ENCODE data around the gene KCNIP4. TPM values are rescaled to one million over a fixed set of nuclear protein-coding genes. Genes with fewer than 3 reads are reported as not detected.

KCNIP4 gene
- total RNA-seq, 1 donor from 2014 or later = not detected

- ATAC-seq (ENCODE audit: low read depth) (no peak), DNase-seq (no peak)
- no peak for TF ChIP-seq CTCF (IDR thresholded peaks at IDR 0.05)
- ChIA-PET POLR2A (no interaction called here), CTCF (no interaction called here)
- intact Hi-C loops (cut with micrococcal nuclease) = no loop called here
- H3K9me3 Mint-ChIP-seq = peaks cover 9% of the 10 kb centered on the region
- H3K4me3 Mint-ChIP-seq = no peak overlapping the region
- no peaks in the 10 kb centered on the region for H3K36me3 Mint-ChIP-seq (ENCODE audit: low read depth)
- H3K4me1 Mint-ChIP-seq = no peaks in the 10 kb centered on the region
- no peaks in the 10 kb centered on the region for H3K27me3 Mint-ChIP-seq
- no peak overlapping the region for H3K27ac Mint-ChIP-seq
Measured at GRCh38 chr4:20883231-20883630, 1065.3 kb downstream of the KCNIP4 start.

DNA sequence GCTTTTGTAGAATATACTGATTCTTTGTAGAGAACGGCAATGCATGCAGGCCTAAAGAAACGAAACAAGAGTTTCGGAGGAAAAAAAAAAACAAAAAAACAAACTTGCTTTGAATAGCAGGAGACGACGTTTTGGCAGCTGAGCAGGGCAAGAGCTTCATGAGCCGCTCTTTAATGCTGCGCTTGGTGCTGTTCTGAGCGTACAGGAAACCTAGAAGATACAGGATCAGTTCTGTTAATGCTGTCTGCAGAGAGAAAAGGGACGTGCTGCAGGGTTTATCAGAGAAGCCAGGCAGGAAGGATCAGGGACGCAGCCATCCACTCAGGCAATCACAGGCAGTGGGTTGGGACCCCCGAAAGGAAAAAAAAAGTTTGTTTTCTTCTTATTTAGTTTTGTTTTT, 1066.1 kb downstream of the KCNIP4 start:
- Mint-ChIP-seq H3K27ac (no peak overlapping the region), H3K9me3 (peaks cover 10% of the 10 kb centered on the region), H3K4me3 (no peak overlapping the region), H3K36me3 (ENCODE audit: low read depth) (no peaks in the 10 kb centered on the region), H3K4me1 (no peaks in the 10 kb centered on the region), H3K27me3 (no peaks in the 10 kb centered on the region)
- intact Hi-C loops (cut with micrococcal nuclease) = no loop called here
- CTCF ChIA-PET = no interaction called here
- POLR2A ChIA-PET = no interaction called here
- DNase-seq (no peak), ATAC-seq (ENCODE audit: low read depth) (no peak)
- TF ChIP-seq CTCF (IDR thresholded peaks at IDR 0.05) = no peak

DNA sequence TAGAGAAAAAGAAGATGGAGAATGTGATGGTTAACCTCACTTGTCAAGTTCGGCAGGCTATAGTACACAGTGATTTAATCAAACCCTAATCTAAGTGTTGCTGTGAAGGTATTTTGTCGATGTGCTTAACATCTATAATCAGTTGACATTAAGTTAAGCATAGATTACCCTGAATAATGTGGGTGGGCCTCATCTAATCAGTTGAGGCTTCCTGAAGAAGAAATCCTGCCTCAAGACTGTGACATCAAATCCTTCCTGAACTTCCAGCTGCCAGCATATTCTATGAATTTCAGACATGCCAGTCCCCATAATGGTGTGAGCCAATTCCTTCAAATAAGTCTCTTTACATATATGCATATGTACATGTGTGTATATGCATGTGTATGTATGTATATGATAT, 1066.9 kb downstream of the KCNIP4 start:
- ATAC-seq (ENCODE audit: low read depth) = no peak
- DNase-seq = no peak
- H3K4me3 Mint-ChIP-seq = no peak overlapping the region
- no peaks in the 10 kb centered on the region for H3K36me3 Mint-ChIP-seq (ENCODE audit: low read depth)
- CTCF ChIA-PET = no interaction called here
- peaks cover 10% of the 10 kb centered on the region for H3K9me3 Mint-ChIP-seq
- no peaks in the 10 kb centered on the region for H3K27me3 Mint-ChIP-seq
- TF ChIP-seq CTCF (IDR thresholded peaks at IDR 0.05) = no peak
- intact Hi-C loops (cut with micrococcal nuclease) = no loop called here
- H3K4me1 Mint-ChIP-seq = no peaks in the 10 kb centered on the region
- POLR2A ChIA-PET = no interaction called here
- H3K27ac Mint-ChIP-seq = no peak overlapping the region

GRCh38 chr4:20878806-20879205, 1069.8 kb downstream of the KCNIP4 start:
- H3K27ac Mint-ChIP-seq = no peak overlapping the region
- DNase-seq (no peak), ATAC-seq (ENCODE audit: low read depth) (no peak)
- ChIA-PET CTCF (no interaction called here), POLR2A (no interaction called here)
- no peaks in the 10 kb centered on the region for H3K27me3 Mint-ChIP-seq
- H3K9me3 Mint-ChIP-seq = peaks cover 6% of the 10 kb centered on the region
- no peak for TF ChIP-seq CTCF (IDR thresholded peaks at IDR 0.05)
- intact Hi-C loops (cut with micrococcal nuclease) = no loop called here
- no peak overlapping the region for H3K4me3 Mint-ChIP-seq
- no peaks in the 10 kb centered on the region for H3K36me3 Mint-ChIP-seq (ENCODE audit: low read depth)
- no peaks in the 10 kb centered on the region for H3K4me1 Mint-ChIP-seq

DNA sequence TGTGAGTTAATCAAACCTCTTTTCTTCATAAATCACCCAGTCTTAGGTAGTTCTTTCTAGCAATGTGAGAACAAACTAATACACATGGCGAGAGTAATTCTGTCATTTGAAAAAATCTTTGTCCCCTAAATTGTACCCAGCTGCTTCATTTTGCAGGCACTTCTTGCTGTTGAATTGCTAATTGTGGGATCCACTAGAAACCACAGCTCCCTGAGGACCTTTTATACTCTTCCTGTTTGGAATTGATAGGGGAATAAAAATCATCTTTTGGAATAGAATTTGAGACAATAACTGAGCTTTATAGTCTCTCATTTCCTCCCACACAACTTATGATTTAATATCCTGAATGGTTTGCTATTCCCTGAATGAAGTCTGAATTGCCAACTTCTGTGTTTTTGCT, 1078.1 kb downstream of the KCNIP4 start:
- Mint-ChIP-seq H3K4me1 (no peaks in the 10 kb centered on the region), H3K4me3 (no peak overlapping the region), H3K27ac (no peak overlapping the region), H3K27me3 (no peaks in the 10 kb centered on the region), H3K9me3 (peaks cover 5% of the 10 kb centered on the region), H3K36me3 (ENCODE audit: low read depth) (no peaks in the 10 kb centered on the region)
- intact Hi-C loops (cut with micrococcal nuclease) = no loop called here
- no peak for TF ChIP-seq CTCF (IDR thresholded peaks at IDR 0.05)
- no peak for DNase-seq
- no peak for ATAC-seq (ENCODE audit: low read depth)
- POLR2A ChIA-PET = no interaction called here
- CTCF ChIA-PET = no interaction called here
